HG03139 (cell line): ENCODE results near the gene NELFB.

Experiments used
- ATAC-seq: cut with Tn5 transposase; IDR thresholded peaks from one replicate; pipeline ENCODE4 v1.9.1; 2021; ENCODE audit not compliant: unreplicated experiment

Gene NELFB

GRCh38 chr9:137267933-137268355 is 12.8 kb downstream of the NELFB start:
- ATAC-seq: no peak

GRCh38 chr9:137268538-137269201 is 13.5 kb downstream of the NELFB start:
- no peak for ATAC-seq

- ATAC-seq: no peak
These were observed 14.2 kb downstream of the NELFB start for GRCh38 chr9:137269231-137269772.

GRCh38 chr9:137270929-137271695 is 16.0 kb downstream of the NELFB start:
- ATAC-seq: no peak

- no peak for ATAC-seq
These were observed 16.6 kb downstream of the NELFB start for GRCh38 chr9:137271696-137272076.

- no peak for ATAC-seq
These were observed 17.3 kb downstream of the NELFB start for GRCh38 chr9:137272241-137273094.

GRCh38 chr9:137273095-137273490 is 18.0 kb downstream of the NELFB start:
- no peak for ATAC-seq

- ATAC-seq: no peak
These were observed 18.6 kb downstream of the NELFB start for GRCh38 chr9:137273611-137274320.

- no peak for ATAC-seq
These were observed 20.1 kb downstream of the NELFB start for GRCh38 chr9:137275203-137275587.

- ATAC-seq: no peak
These were observed 20.7 kb downstream of the NELFB start for GRCh38 chr9:137275588-137276472.

- ATAC-seq: no peak
These were observed 21.6 kb downstream of the NELFB start for GRCh38 chr9:137276473-137277328.

GRCh38 chr9:137277329-137278041 is 22.4 kb downstream of the NELFB start, which contains the start of gene TOR4A:
TOR4A (plus strand) TSS chr9:137277726; CDS start chr9:137278690, 964 bp downstream.
- peak; percentile 75 for ATAC-seq

GRCh38 chr9:137278061-137278701 is 23.1 kb downstream of the NELFB start:
- ATAC-seq: no peak

GRCh38 chr9:137278721-137279711 is 23.9 kb downstream of the NELFB start:
- ATAC-seq: no peak

- ATAC-seq: no peak
These were observed 24.8 kb downstream of the NELFB start for GRCh38 chr9:137279741-137280473.
